ENCODE data around the gene ATR.

GRCh38 chr3:142447301-142447851, 131.2 kb downstream of the ATR start:
- TF ChIP-seq, protein P1, sequence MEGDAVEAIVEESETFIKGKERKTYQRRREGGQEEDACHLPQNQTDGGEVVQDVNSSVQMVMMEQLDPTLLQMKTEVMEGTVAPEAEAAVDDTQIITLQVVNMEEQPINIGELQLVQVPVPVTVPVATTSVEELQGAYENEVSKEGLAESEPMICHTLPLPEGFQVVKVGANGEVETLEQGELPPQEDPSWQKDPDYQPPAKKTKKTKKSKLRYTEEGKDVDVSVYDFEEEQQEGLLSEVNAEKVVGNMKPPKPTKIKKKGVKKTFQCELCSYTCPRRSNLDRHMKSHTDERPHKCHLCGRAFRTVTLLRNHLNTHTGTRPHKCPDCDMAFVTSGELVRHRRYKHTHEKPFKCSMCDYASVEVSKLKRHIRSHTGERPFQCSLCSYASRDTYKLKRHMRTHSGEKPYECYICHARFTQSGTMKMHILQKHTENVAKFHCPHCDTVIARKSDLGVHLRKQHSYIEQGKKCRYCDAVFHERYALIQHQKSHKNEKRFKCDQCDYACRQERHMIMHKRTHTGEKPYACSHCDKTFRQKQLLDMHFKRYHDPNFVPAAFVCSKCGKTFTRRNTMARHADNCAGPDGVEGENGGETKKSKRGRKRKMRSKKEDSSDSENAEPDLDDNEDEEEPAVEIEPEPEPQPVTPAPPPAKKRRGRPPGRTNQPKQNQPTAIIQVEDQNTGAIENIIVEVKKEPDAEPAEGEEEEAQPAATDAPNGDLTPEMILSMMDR (IDR thresholded peaks at IDR 0.05): no peak
- TF ChIP-seq POLR2A (IDR thresholded peaks at IDR 0.05): no peak
